Ishikawa (cell line): ENCODE data around the gene VSX1.

ENCODE experiments used
- CEBPB ChIP-seq: IDR thresholded peaks from 2 replicates; pipeline ENCODE4 v1.6.1; 2012
- CREB1 ChIP-seq: IDR thresholded peaks from 2 replicates; pipeline ENCODE4 v1.6.1; 2012; ENCODE audit warnings: low read depth
- EGR1 ChIP-seq: IDR thresholded peaks from 2 replicates; pipeline ENCODE4 v1.6.1; 2012
- EP300 ChIP-seq: IDR thresholded peaks from 2 replicates; pipeline ENCODE4 v1.6.1; 2012; ENCODE audit warnings: borderline replicate concordance
- FOXM1 ChIP-seq: IDR thresholded peaks from 2 replicates; pipeline ENCODE4 v1.6.1; 2012; ENCODE audit warnings: low read depth, borderline replicate concordance
- MAX ChIP-seq: IDR thresholded peaks from 2 replicates; pipeline ENCODE4 v1.6.1; 2012
- NFIC ChIP-seq: IDR thresholded peaks from 2 replicates; pipeline ENCODE4 v1.6.1; 2012
- RAD21 ChIP-seq: IDR thresholded peaks from 2 replicates; pipeline ENCODE4 v1.6.1; 2012; ENCODE audit warnings: low read depth
- REST ChIP-seq: IDR thresholded peaks from 2 replicates; pipeline ENCODE4 v1.6.1; 2012; ENCODE audit warnings: low read depth, mild to moderate bottlenecking
- TAF1 ChIP-seq: IDR thresholded peaks from 2 replicates; pipeline ENCODE4 v1.6.1; 2012; ENCODE audit warnings: low read depth, mild to moderate bottlenecking
- TCF12 ChIP-seq: IDR thresholded peaks from 2 replicates; pipeline ENCODE4 v1.6.1; 2012; ENCODE audit warnings: low read depth
- TEAD4 ChIP-seq: IDR thresholded peaks from 2 replicates; pipeline ENCODE4 v1.6.1; 2012
- USF1 ChIP-seq: IDR thresholded peaks from 2 replicates; pipeline ENCODE4 v1.6.1; 2012
- YY1 ChIP-seq: IDR thresholded peaks from 2 replicates; pipeline ENCODE4 v1.6.1; 2012; ENCODE audit warnings: low read depth
- ZBTB7A ChIP-seq: IDR thresholded peaks from 2 replicates; pipeline ENCODE4 v1.6.1; 2012; ENCODE audit warnings: low read depth

VSX1 gene

GRCh38 chr20:25050082-25050481, 31.9 kb downstream of the VSX1 start:
- TF ChIP-seq TAF1 = no peak
- TF ChIP-seq REST = no peak
- TF ChIP-seq CREB1 = no peak
- no peak for TF ChIP-seq USF1
- TF ChIP-seq TCF12 = no peak
- TF ChIP-seq FOXM1 = no peak
- no peak for TF ChIP-seq TEAD4
- no peak for TF ChIP-seq EGR1
- no peak for TF ChIP-seq CEBPB

GRCh38 chr20:25049261-25050060, 32.5 kb downstream of the VSX1 start:
- TF ChIP-seq EGR1 = no peak

GRCh38 chr20:25048519-25048952, 33.4 kb downstream of the VSX1 start:
- TF ChIP-seq REST (no peak), ZBTB7A (no peak), TEAD4 (no peak), FOXM1 (no peak), EP300 (no peak), CREB1 (no peak), RAD21 (no peak), YY1 (no peak), USF1 (no peak), TAF1 (no peak), NFIC (no peak)

GRCh38 chr20:25047766-25048165, 34.2 kb downstream of the VSX1 start:
- TF ChIP-seq NFIC (no peak), TCF12 (no peak), CREB1 (no peak), TEAD4 (no peak), TAF1 (no peak), EGR1 (no peak), YY1 (no peak), MAX (no peak), FOXM1 (no peak), CEBPB (no peak), ZBTB7A (no peak), RAD21 (no peak), REST (no peak), EP300 (no peak), USF1 (no peak)
